ENCODE data around the gene LPXN. TPM values are rescaled to one million over a fixed set of nuclear protein-coding genes. Genes with fewer than 3 reads are reported as not detected.

LPXN gene
- total RNA-seq, 1 experiment from 2014 or later: 179 TPM

- H3K9ac ChIP-seq (ENCODE audit: low read length): no peak overlapping the region
- no peaks in the 10 kb centered on the region for H3K9me2 ChIP-seq (replicated peaks; ENCODE audit: insufficient read depth, low read length)
- no peak overlapping the region for H3K4me2 ChIP-seq (ENCODE audit: low read depth, low read length, poor library complexity, severe bottlenecking)
- no peaks in the 10 kb centered on the region for H3K9me3 ChIP-seq (ENCODE audit: low read length)
- H3K36me3 ChIP-seq (ENCODE audit: insufficient read depth, low read length): peaks cover 32% of the 10 kb centered on the region; the same call in 1 of the 2 replicates
- no peak overlapping the region for H3K4me3 ChIP-seq (ENCODE audit: low read length)
- H3K79me2 ChIP-seq (ENCODE audit: low read length): peaks cover 100% of the 10 kb centered on the region
- H4K20me1 ChIP-seq (ENCODE audit: insufficient read depth, low read depth, low read length): peaks cover 4% of the 10 kb centered on the region; the same call in 1 of the 2 replicates
- no peak overlapping the region for H2AFZ ChIP-seq (ENCODE audit: low read length)
- H3K27me3 ChIP-seq (ENCODE audit: low read length): no peaks in the 10 kb centered on the region
- H3K4me1 ChIP-seq (ENCODE audit: low read length): peaks cover 24% of the 10 kb centered on the region
- no peak for DNase-seq
- H3K27ac ChIP-seq (ENCODE audit: low read length): no peak overlapping the region
Measured at GRCh38 chr11:58591659-58592058, 16.0 kb upstream of the LPXN start.

- H3K36me3 ChIP-seq (ENCODE audit: insufficient read depth, low read length): peaks cover 50% of the 10 kb centered on the region
- no peaks in the 10 kb centered on the region for H4K20me1 ChIP-seq (ENCODE audit: insufficient read depth, low read depth, low read length)
- no peaks in the 10 kb centered on the region for H3K27me3 ChIP-seq (ENCODE audit: low read length)
- no peak overlapping the region for H3K9ac ChIP-seq (ENCODE audit: low read length)
- H3K27ac ChIP-seq (ENCODE audit: low read length): no peak overlapping the region
- no peaks in the 10 kb centered on the region for H3K9me3 ChIP-seq (ENCODE audit: low read length)
- H3K4me3 ChIP-seq (ENCODE audit: low read length): no peak overlapping the region
- H3K4me1 ChIP-seq (ENCODE audit: low read length): peaks cover 37% of the 10 kb centered on the region
- H3K9me2 ChIP-seq (replicated peaks; ENCODE audit: insufficient read depth, low read length): no peaks in the 10 kb centered on the region
- no peak overlapping the region for H2AFZ ChIP-seq (ENCODE audit: low read length)
- H3K4me2 ChIP-seq (ENCODE audit: low read depth, low read length, poor library complexity, severe bottlenecking): no peak overlapping the region
- H3K79me2 ChIP-seq (ENCODE audit: low read length): peaks cover 100% of the 10 kb centered on the region
- no peak for DNase-seq
Measured at GRCh38 chr11:58586998-58587397, 11.3 kb upstream of the LPXN start.

- H3K9me3 ChIP-seq (ENCODE audit: low read length): no peaks in the 10 kb centered on the region
- H3K79me2 ChIP-seq (ENCODE audit: low read length): peaks cover 83% of the 10 kb centered on the region
- H3K9me2 ChIP-seq (replicated peaks; ENCODE audit: insufficient read depth, low read length): no peaks in the 10 kb centered on the region
- DNase-seq: no peak
- H3K4me3 ChIP-seq (ENCODE audit: low read length): no peak overlapping the region
- H3K36me3 ChIP-seq (ENCODE audit: insufficient read depth, low read length): peaks cover 43% of the 10 kb centered on the region
- no peaks in the 10 kb centered on the region for H4K20me1 ChIP-seq (ENCODE audit: insufficient read depth, low read depth, low read length)
- no peak overlapping the region for H2AFZ ChIP-seq (ENCODE audit: low read length)
- peaks cover 55% of the 10 kb centered on the region for H3K4me1 ChIP-seq (ENCODE audit: low read length)
- H3K4me2 ChIP-seq (ENCODE audit: low read depth, low read length, poor library complexity, severe bottlenecking): peak overlapping the region; percentile 95
- H3K27me3 ChIP-seq (ENCODE audit: low read length): no peaks in the 10 kb centered on the region
- no peak overlapping the region for H3K9ac ChIP-seq (ENCODE audit: low read length)
- no peak overlapping the region for H3K27ac ChIP-seq (ENCODE audit: low read length)
Measured at GRCh38 chr11:58582437-58582836, 6.8 kb upstream of the LPXN start.

GRCh38 chr11:58580311-58580710 lies 4.7 kb upstream of the LPXN start:
- Histone ChIP-seq H3K9ac (ENCODE audit: low read length) (peak overlapping the region; percentile 94), H3K4me3 (ENCODE audit: low read length) (peak overlapping the region; percentile 81), H2AFZ (ENCODE audit: low read length) (no peak overlapping the region), H4K20me1 (ENCODE audit: insufficient read depth, low read depth, low read length) (no peaks in the 10 kb centered on the region), H3K9me3 (ENCODE audit: low read length) (no peaks in the 10 kb centered on the region), H3K79me2 (ENCODE audit: low read length) (peaks cover 82% of the 10 kb centered on the region), H3K36me3 (ENCODE audit: insufficient read depth, low read length) (peaks cover 23% of the 10 kb centered on the region), H3K4me2 (ENCODE audit: low read depth, low read length, poor library complexity, severe bottlenecking) (peak overlapping the region; percentile 95), H3K4me1 (ENCODE audit: low read length) (peaks cover 59% of the 10 kb centered on the region), H3K9me2 (replicated peaks; ENCODE audit: insufficient read depth, low read length) (no peaks in the 10 kb centered on the region), H3K27me3 (ENCODE audit: low read length) (no peaks in the 10 kb centered on the region), H3K27ac (ENCODE audit: low read length) (peak overlapping the region; percentile 89)
- no peak for DNase-seq

GRCh38 chr11:58579192-58580129 lies 3.8 kb upstream of the LPXN start:
- H4K20me1 ChIP-seq (ENCODE audit: insufficient read depth, low read depth, low read length): no peaks in the 10 kb centered on the region

GRCh38 chr11:58578635-58579191 lies 3.1 kb upstream of the LPXN start, which contains the start of gene ZFP91:
Gene ZFP91, plus strand, starts transcription at chr11:58579063. Its CDS starts 219 bp downstream, at chr11:58579282.
- Histone ChIP-seq H3K9me3 (ENCODE audit: low read length) (no peaks in the 10 kb centered on the region), H2AFZ (ENCODE audit: low read length) (no peak within 1 kb of the TSS; the same call in 1 of the 2 replicates), H4K20me1 (ENCODE audit: insufficient read depth, low read depth, low read length) (no peaks in the 10 kb centered on the region), H3K4me3 (ENCODE audit: low read length) (peak within 1 kb of the TSS; percentile 85), H3K4me2 (ENCODE audit: low read depth, low read length, poor library complexity, severe bottlenecking) (peak within 1 kb of the TSS; percentile 95), H3K36me3 (ENCODE audit: insufficient read depth, low read length) (peaks cover 13% of the 10 kb centered on the region; the same call in 1 of the 2 replicates), H3K4me1 (ENCODE audit: low read length) (peaks cover 61% of the 10 kb centered on the region), H3K9me2 (replicated peaks; ENCODE audit: insufficient read depth, low read length) (no peaks in the 10 kb centered on the region), H3K9ac (ENCODE audit: low read length) (peak within 1 kb of the TSS; percentile 98), H3K79me2 (ENCODE audit: low read length) (peaks cover 82% of the 10 kb centered on the region), H3K27me3 (ENCODE audit: low read length) (no peaks in the 10 kb centered on the region), H3K27ac (ENCODE audit: low read length) (peak within 1 kb of the TSS; percentile 97)
- DNase-seq: peak; percentile 99

More at GRCh38 chr11:58579192-58580129, 3.8 kb upstream of the LPXN start:
- Histone ChIP-seq H3K27ac (ENCODE audit: low read length) (peak overlapping the region; percentile 89), H3K79me2 (ENCODE audit: low read length) (peaks cover 82% of the 10 kb centered on the region), H3K36me3 (ENCODE audit: insufficient read depth, low read length) (peaks cover 14% of the 10 kb centered on the region; the same call in 1 of the 2 replicates), H3K9me3 (ENCODE audit: low read length) (no peaks in the 10 kb centered on the region), H3K4me1 (ENCODE audit: low read length) (peaks cover 58% of the 10 kb centered on the region), H2AFZ (ENCODE audit: low read length) (no peak overlapping the region), H3K27me3 (ENCODE audit: low read length) (no peaks in the 10 kb centered on the region), H3K9ac (ENCODE audit: low read length) (peak overlapping the region; percentile 94), H3K4me3 (ENCODE audit: low read length) (peak overlapping the region; percentile 81), H3K4me2 (ENCODE audit: low read depth, low read length, poor library complexity, severe bottlenecking) (peak overlapping the region; percentile 95), H3K9me2 (replicated peaks; ENCODE audit: insufficient read depth, low read length) (no peaks in the 10 kb centered on the region)
- peak; percentile 96 for DNase-seq

- Histone ChIP-seq H3K4me3 (ENCODE audit: low read length) (peak overlapping the region; percentile 85), H4K20me1 (ENCODE audit: insufficient read depth, low read depth, low read length) (no peaks in the 10 kb centered on the region), H3K9me3 (ENCODE audit: low read length) (no peaks in the 10 kb centered on the region), H3K79me2 (ENCODE audit: low read length) (peaks cover 82% of the 10 kb centered on the region), H3K27me3 (ENCODE audit: low read length) (no peaks in the 10 kb centered on the region), H3K9ac (ENCODE audit: low read length) (peak overlapping the region; percentile 98), H3K36me3 (ENCODE audit: insufficient read depth, low read length) (peaks cover 9% of the 10 kb centered on the region; the same call in 1 of the 2 replicates), H2AFZ (ENCODE audit: low read length) (no peak overlapping the region; the same call in 1 of the 2 replicates), H3K9me2 (replicated peaks; ENCODE audit: insufficient read depth, low read length) (no peaks in the 10 kb centered on the region), H3K4me2 (ENCODE audit: low read depth, low read length, poor library complexity, severe bottlenecking) (peak overlapping the region; percentile 89), H3K4me1 (ENCODE audit: low read length) (peaks cover 61% of the 10 kb centered on the region), H3K27ac (ENCODE audit: low read length) (peak overlapping the region; percentile 97)
- peak; percentile 99 for DNase-seq
Measured at GRCh38 chr11:58578136-58578634, 2.5 kb upstream of the LPXN start.

Data from Karpas-422 (cell line).